ENCODE results near the gene RAVER1.

- TF ChIP-seq CTCF (conservative IDR thresholded peaks at IDR 0.05) (no peak), ZFX (IDR thresholded peaks at IDR 0.05) (no peak)
These were observed 5.6 kb upstream of the RAVER1 start for GRCh38 chr19:10338940-10339339.
